ENCODE results near the gene NCAM1. TPM values are rescaled to one million over a fixed set of nuclear protein-coding genes. Genes with fewer than 3 reads are reported as not detected.

The NCAM1 gene
- total and polyA plus RNA-seq, 2 of the 13 experiments (the other 11 are each of a cell fraction or from before 2014, with no cell fraction given) = 0.05 TPM; not detected in 1

DNA sequence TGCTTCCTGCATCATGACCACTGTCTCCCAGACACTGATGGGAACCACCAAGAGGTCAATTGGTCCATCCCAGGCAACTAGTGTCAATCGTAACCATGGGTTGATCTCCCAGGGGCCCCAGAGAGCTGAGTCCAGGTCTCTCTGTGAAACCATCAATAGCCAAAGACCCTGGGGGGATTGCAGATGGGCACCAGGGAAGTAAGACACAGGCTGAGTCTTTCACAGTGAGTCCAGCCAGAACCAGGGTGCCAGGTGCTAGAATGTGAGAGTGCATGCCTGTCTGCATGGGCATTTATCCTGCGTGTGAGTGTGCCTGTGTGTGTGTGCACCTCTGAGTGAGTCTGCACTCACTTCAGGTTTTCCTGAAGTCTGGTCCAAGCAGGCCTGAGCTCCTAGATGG, 307.9 kb downstream of the NCAM1 start:
- Histone ChIP-seq H3K27me3 (ENCODE audit: control insufficient read depth in 1 of 2, insufficient read depth in 2 of 2, low read length in 2 of 2) (peaks cover 1 to 7% of the 10 kb centered on the region in 2 experiments; a peak in 3 of 5 replicates), H3K4me1 (ENCODE audit: insufficient read depth, low read length) (no peaks in the 10 kb centered on the region), H2AFZ (ENCODE audit: low read length) (no peak overlapping the region), H3K9ac (ENCODE audit: insufficient read depth, low read depth, low read length) (no peak overlapping the region), H3K4me3 (replicated peaks in 1 of 3; ENCODE audit: insufficient read depth in 1 of 3, low read depth in 2 of 3, low read length in 3 of 3) (no peak overlapping the region), H3K27ac (ENCODE audit: extremely low read length, insufficient read depth, low read length) (no peak overlapping the region), H3K79me2 (ENCODE audit: insufficient read depth, low read length) (no peaks in the 10 kb centered on the region), H4K20me1 (ENCODE audit: insufficient read depth, low read length) (no peaks in the 10 kb centered on the region), H3K36me3 (replicated peaks in 1 of 2; ENCODE audit: control insufficient read depth in 1 of 2, insufficient read depth in 2 of 2, low read length in 2 of 2) (no peaks in the 10 kb centered on the region), H3K4me2 (ENCODE audit: low read depth, low read length) (no peak overlapping the region), H3K9me3 (ENCODE audit: low read length) (no peaks in the 10 kb centered on the region)
- DNase-seq (ENCODE audit: low spot score) (no peak), ATAC-seq (no peak), FAIRE-seq (no peak)
- in situ Hi-C loops (cut with HindIII; ENCODE audit: extremely low pct_ligation_motif_present, low pct_unique_long_range_greater_than_20kb) = no loop called here
- BruUV-seq (replicated peaks) = no TSS peak
- TF ChIP-seq HDAC1 (CRISPR knock-in tag; IDR thresholded peaks at IDR 0.05) (no peak), ZNF567 (CRISPR knock-in tag; IDR thresholded peaks at IDR 0.05; ENCODE audit: borderline replicate concordance) (no peak)
- 33% methylated on average over 1 of the region's 2 CpGs for WGBS (ENCODE audit: low lambda C conversion rate)
- ChIA-PET CTCF (ENCODE audit: low intra/inter-chr PET ratio, low total read pairs) (no interaction called here), POLR2A (no interaction called here)
- intact Hi-C loops (cut with micrococcal nuclease; ENCODE audit: unreplicated experiment) = no loop called here

DNA sequence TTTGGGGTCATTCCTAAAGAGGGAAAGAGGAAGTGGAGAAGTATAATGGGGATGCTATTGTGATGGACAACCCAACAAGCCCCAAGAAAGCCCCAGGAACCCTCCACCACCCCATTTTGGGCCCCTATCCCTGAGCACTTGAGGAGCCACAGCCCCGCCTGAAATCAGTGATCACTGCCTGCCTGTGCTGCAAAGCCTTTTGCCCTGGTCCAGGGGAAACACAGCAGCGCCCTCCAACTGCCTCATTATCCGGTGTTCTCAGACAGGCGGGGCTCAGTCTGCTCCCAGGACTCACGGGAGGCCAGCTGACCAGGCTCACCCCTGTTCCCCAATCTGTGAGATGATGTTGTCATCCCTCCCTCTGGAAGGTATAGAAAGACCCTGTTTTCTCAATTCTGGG, 308.4 kb downstream of the NCAM1 start:
- Histone ChIP-seq H3K27ac (ENCODE audit: extremely low read length, insufficient read depth, low read length) (no peak overlapping the region), H3K9me3 (ENCODE audit: low read length) (no peaks in the 10 kb centered on the region), H3K9ac (ENCODE audit: insufficient read depth, low read depth, low read length) (no peak overlapping the region), H4K20me1 (ENCODE audit: insufficient read depth, low read length) (no peaks in the 10 kb centered on the region), H3K4me1 (ENCODE audit: insufficient read depth, low read length) (no peaks in the 10 kb centered on the region), H3K79me2 (ENCODE audit: insufficient read depth, low read length) (no peaks in the 10 kb centered on the region), H3K36me3 (replicated peaks in 1 of 2; ENCODE audit: control insufficient read depth in 1 of 2, insufficient read depth in 2 of 2, low read length in 2 of 2) (no peaks in the 10 kb centered on the region), H3K4me3 (replicated peaks in 1 of 3; ENCODE audit: insufficient read depth in 1 of 3, low read depth in 2 of 3, low read length in 3 of 3) (no peak overlapping the region), H3K4me2 (ENCODE audit: low read depth, low read length) (no peak overlapping the region), H3K27me3 (ENCODE audit: control insufficient read depth in 1 of 2, insufficient read depth in 2 of 2, low read length in 2 of 2) (peaks cover 0 to 10% of the 10 kb centered on the region in 2 experiments; a peak in 3 of 5 replicates), H2AFZ (ENCODE audit: low read length) (no peak overlapping the region)
- no TSS peak for BruUV-seq (replicated peaks)
- TF ChIP-seq TBP (CRISPR knock-in tag; IDR thresholded peaks at IDR 0.05) (no peak), ZNF383 (CRISPR knock-in tag; IDR thresholded peaks at IDR 0.05; ENCODE audit: borderline replicate concordance) (no peak), ZNF780A (CRISPR knock-in tag; IDR thresholded peaks at IDR 0.05) (no peak)
- TF ChIP-seq, protein P1, sequence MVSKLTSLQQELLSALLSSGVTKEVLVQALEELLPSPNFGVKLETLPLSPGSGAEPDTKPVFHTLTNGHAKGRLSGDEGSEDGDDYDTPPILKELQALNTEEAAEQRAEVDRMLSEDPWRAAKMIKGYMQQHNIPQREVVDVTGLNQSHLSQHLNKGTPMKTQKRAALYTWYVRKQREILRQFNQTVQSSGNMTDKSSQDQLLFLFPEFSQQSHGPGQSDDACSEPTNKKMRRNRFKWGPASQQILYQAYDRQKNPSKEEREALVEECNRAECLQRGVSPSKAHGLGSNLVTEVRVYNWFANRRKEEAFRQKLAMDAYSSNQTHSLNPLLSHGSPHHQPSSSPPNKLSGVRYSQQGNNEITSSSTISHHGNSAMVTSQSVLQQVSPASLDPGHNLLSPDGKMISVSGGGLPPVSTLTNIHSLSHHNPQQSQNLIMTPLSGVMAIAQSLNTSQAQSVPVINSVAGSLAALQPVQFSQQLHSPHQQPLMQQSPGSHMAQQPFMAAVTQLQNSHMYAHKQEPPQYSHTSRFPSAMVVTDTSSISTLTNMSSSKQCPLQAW (CRISPR knock-in tag; IDR thresholded peaks at IDR 0.05) = no peak
- TF ChIP-seq, protein P2, sequence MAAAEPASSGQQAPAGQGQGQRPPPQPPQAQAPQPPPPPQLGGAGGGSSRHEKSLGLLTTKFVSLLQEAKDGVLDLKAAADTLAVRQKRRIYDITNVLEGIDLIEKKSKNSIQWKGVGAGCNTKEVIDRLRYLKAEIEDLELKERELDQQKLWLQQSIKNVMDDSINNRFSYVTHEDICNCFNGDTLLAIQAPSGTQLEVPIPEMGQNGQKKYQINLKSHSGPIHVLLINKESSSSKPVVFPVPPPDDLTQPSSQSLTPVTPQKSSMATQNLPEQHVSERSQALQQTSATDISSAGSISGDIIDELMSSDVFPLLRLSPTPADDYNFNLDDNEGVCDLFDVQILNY (CRISPR knock-in tag; conservative IDR thresholded peaks at IDR 0.05) = no peak
- TF ChIP-seq, protein P3, sequence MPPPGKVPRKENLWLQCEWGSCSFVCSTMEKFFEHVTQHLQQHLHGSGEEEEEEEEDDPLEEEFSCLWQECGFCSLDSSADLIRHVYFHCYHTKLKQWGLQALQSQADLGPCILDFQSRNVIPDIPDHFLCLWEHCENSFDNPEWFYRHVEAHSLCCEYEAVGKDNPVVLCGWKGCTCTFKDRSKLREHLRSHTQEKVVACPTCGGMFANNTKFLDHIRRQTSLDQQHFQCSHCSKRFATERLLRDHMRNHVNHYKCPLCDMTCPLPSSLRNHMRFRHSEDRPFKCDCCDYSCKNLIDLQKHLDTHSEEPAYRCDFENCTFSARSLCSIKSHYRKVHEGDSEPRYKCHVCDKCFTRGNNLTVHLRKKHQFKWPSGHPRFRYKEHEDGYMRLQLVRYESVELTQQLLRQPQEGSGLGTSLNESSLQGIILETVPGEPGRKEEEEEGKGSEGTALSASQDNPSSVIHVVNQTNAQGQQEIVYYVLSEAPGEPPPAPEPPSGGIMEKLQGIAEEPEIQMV (CRISPR knock-in tag; IDR thresholded peaks at IDR 0.05; ENCODE audit: low read depth) = no peak
- in situ Hi-C loops (cut with HindIII; ENCODE audit: extremely low pct_ligation_motif_present, low pct_unique_long_range_greater_than_20kb) (no loop called here), intact Hi-C loops (cut with micrococcal nuclease; ENCODE audit: unreplicated experiment) (no loop called here)
- ATAC-seq (no peak), FAIRE-seq (no peak), DNase-seq (ENCODE audit: low spot score) (no peak)
- no CpG with 5 or more reads among the region's 5 CpGs for WGBS (ENCODE audit: low lambda C conversion rate)
- ChIA-PET CTCF (ENCODE audit: low intra/inter-chr PET ratio, low total read pairs) (no interaction called here), POLR2A (no interaction called here)
